DMS153 treated with DMSO at 0.1 percent for 48 hours (cell line): ENCODE data around the gene CD58.
"Not testable (repeated sequence)": the region's sequence is repeated elsewhere in the genome, so short reads cannot be mapped to it uniquely, and the experiment has no call there.

ENCODE experiments used
- DNase-seq: peaks from one replicate; lab custom pipeline; 2025; ENCODE audit not compliant: unreplicated experiment; lab: John Stamatoyannopoulos, UW

The CD58 gene

DNA sequence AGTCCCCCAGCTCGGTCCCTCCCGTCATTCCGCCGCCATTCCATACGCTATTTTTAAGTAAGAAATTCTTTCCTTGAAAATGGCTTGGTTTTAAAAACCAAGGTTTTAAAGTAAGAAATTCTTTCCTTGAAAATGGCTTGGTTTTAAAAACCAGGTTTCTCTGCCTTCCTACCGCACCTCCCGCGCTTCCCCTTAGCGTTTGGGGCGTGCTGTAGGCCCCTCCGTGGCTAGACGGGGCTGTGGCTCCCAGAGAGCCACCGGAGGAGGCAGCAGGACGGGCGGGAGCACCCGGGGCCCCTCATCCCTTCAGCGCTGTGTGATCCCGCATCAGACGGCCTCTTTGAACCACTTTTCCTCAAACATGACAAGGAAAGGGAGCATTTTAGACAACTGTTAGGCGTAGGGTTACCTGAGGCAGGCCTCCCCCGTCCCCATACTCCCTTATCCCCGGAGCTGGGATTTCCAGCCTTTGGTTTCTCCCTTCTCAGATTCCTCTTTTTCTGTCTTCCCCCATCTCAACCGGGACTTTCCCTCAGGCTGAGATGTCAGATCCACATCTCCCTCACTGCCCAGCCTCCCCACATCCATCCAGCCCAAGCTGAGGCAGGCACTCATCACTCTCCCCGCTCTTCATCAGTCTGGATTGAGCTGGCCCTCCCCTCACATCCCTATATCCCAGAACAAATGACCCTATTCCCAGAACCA lies 541 bp upstream of the CD58 start:
- no peak for DNase-seq

GRCh38 chr1:116569776-116570357 lies 959 bp downstream of the CD58 start:
- peak; percentile 63 for DNase-seq

GRCh38 chr1:116569381-116569670 lies 1.5 kb downstream of the CD58 start:
- no peak for DNase-seq

GRCh38 chr1:116568662-116569380 lies 2.0 kb downstream of the CD58 start:
- no peak for DNase-seq

DNA sequence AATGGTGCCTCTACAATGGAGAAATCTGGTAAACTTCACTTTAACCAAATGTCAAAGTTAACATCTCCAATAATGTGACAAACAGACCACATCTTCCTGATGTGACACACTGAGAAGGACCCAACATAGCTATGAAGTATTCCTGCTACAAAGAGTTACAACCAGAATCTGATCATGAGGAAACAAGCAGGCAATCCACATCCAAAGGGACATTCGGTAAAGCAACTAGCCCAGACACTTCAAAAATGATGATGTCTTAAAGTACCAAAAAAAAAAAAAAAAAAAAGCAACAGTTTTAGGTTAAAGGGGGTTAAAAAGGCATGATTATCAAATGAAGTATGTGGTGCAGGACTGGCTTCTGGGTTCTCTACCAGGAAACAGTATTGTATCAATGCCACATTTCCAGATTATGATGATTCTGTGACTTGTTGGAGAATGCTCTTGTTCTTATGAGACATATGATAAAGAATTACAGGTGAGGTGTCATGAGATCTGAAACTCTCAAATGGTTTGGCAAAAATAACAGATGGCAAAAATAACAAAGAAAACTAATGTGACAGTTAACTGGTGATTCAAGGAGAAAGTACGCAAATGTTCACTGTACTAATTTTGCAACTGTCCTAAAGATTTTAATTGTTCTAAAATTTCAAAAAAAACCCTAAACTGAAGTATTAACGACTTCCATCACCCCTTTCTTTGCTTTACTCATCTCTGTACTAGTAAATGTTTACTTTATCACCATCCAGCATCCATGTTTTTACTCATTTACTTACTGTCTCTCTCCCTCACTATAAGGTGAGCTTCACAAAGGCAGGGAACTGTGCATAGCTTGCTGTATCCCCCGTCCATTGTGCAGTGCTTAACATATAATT lies 2.8 kb downstream of the CD58 start:
- DNase-seq: no peak

GRCh38 chr1:116565222-116565621 lies 5.6 kb downstream of the CD58 start:
- DNase-seq: no peak

DNA sequence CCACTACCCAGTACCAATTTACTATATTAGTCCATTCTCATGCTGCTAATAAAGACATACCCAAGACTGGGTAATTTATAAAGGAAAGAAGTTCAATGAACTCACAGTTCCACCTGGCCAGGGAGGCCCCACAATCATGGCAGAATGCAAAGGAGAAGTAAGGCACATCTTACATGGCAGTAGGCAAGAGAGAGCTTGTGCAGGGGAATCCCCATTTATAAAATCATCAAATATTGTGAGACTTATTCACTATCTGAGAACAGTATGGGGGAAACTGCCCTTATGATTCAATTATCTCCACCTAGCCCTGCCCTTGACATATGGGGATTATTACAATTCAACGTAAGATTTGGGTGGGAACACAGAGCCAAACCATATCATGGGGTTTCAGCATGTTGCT lies 6.4 kb downstream of the CD58 start:
- DNase-seq: no peak

- DNase-seq: not testable (repeated sequence)
Observed at GRCh38 chr1:116562465-116562864, 8.4 kb downstream of the CD58 start.

DNA sequence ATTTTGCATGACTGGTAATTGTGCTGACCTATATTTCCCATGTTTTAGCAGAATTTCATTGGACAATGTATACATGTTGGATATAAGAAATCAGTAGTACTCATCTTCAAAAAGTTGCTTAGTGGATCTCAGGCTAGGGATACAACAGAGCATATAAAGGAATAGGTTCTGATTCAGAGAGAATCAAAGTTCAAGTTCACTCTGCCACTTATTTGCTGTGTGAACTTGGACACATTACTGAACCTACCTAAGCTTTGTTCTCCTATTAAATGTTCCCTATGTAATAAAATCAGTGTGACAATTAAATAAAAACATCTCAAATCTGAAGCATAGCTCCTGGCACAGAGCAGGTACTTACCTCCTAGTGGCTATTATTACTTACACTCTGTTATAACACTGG lies 9.3 kb downstream of the CD58 start:
- no peak for DNase-seq

GRCh38 chr1:116560704-116561490 lies 9.9 kb downstream of the CD58 start:
- DNase-seq: no peak

DNA sequence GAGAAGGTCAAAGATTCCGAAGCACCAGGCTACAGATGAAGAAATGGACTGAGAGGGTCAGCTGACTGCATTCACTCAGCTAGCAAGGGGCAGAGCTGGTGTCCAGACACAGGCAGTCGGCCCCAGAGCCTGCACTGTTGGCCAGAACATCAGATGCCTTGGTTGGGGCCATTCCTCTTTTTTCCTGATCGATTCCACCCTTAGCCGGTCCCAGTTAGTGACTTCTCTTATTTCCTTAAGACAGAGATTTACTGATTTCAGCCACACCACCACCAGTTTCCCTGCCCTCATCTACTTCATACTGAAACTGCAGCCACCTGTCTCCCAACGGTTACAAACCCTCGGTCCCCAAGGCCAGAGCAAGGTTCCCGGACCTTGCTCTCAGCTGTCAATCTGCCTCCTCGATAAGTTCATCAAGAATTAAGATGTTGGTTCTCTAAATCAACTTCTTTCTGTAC lies 11.5 kb downstream of the CD58 start:
- no peak for DNase-seq

DNA sequence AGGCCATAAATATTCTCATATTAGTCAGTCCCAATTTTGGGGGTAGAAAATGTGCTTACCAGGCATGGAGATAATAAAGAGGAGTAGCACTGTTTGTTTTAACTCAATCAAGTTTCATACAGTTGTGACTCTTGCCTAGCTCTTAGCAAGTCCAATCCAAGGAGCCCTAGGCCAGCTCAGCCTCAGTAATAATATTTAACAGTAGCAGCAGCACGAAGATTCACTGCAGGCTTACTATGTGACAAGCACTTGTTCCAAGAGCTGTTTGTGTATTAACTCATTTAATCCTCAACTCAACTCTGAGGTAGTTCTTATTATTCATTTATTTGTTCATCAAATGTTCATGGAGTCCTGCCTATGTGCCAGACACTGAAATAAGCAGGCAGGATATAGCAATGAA lies 12.3 kb downstream of the CD58 start:
- no peak for DNase-seq

- no peak for DNase-seq
Observed at GRCh38 chr1:116558140-116558549, 12.7 kb downstream of the CD58 start.

GRCh38 chr1:116557323-116557878 lies 13.4 kb downstream of the CD58 start:
- no peak for DNase-seq

- no peak for DNase-seq
Observed at GRCh38 chr1:116556289-116557006, 14.4 kb downstream of the CD58 start.

DNA sequence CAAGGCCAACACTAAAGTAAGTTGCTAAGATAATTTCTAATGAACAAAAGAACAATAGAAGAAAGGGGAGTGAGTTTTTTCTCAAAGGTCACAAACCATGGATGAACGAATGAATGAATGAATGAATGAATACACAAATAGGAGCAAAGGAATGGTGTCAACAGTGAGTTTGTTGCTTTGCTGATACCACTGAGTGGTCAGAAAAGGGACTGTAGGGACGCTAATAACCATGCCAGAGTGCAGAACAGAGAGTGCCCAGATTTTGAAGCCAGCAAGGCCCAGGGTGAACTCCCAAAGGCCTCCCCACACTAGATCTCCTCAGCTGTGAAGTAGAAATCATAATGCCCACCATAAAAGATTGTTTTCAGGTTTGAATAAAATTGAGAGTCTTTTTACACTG lies 15.9 kb downstream of the CD58 start:
- no peak for DNase-seq

DNA sequence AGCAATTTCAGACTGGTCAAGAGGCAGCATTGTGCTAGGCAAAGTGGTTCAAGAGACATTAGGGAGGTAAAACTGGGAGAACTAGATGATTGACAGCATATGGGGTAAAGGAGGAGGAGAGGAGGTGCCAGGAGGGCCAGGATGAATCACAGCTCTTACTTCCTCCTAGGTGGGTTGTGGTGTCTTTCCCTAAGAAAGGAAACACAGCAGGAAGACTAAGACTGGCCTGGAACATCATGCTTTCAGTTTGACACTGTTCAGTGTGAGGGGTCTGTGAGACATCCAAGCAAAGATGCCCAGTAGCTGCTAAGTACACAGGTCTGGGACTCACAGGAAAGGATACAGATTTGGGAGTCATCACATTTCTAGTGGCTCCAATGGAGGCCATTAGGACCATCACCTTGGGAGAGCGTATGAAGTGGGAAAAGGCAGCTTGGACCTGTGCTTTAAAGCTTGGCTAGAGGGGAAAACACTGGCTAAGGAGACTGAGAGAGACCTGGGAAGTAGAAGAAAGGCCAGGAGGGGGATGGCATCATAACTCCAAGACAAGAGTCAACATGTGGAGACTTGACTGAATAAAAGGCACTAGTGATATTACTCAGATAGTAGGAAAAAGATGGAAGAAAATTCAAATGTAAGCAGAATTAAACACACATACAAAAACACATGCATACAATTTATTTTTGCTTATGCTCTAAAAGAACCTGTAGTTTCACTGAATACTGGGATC lies 17.3 kb downstream of the CD58 start:
- no peak for DNase-seq

GRCh38 chr1:116546354-116546977 lies 24.4 kb downstream of the CD58 start:
- DNase-seq: no peak

DNA sequence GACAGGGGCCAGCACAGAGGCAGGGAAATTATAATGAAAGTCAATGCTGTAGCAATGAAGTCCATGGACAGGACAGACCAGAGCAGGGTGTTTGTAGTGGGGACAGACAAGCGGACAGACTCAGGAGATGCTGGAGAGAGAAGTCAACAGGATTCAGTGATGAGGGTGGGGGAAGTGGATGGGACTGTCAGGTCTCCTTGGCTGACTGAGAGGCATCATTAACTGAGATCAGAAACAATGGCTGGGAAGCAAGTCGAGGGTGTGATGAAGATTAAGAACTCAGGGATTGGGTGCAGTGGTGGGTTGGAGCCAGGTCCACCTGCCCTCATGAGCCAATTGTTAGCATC lies 25.5 kb downstream of the CD58 start:
- DNase-seq: no peak
